GM23338 (cell line): Measurements from ENCODE around the gene KRTAP1-3. TPM values are rescaled to one million over a fixed set of nuclear protein-coding genes. Genes with fewer than 3 reads are reported as not detected.

ENCODE experiments used
- ATAC-seq: fragments of 200-7000 bp; cut with Tn5 transposase; 3 replicates; pipeline ENCODE4 v1.9.1; 2020
- DNase-seq: peaks from one replicate; pipeline ENCODE4 v3.0.0-alpha.2; 2015; ENCODE audit warnings: low spot score
- H2AFZ ChIP-seq: fragments of 200-600 bp; sonication (generic); 2 replicates; pipeline ENCODE4 v1.8.0; 2016; ENCODE audit warnings: antibody characterized with exemption, mild to moderate bottlenecking, moderate library complexity
- H3F3A ChIP-seq: fragments of 200-600 bp; sonication (generic); replicated peaks from 2 replicates; pipeline ENCODE4 v1.8.0; 2017; ENCODE audit warnings: antibody characterized with exemption, mixed run types, low read depth
- H3K27ac ChIP-seq: fragments of 200-600 bp; sonication (generic); 2 replicates; pipeline ENCODE4 v1.6.1; 2016; ENCODE audit warnings: low read depth
- H3K27me3 ChIP-seq: fragments of 200-600 bp; sonication (generic); 2 replicates; pipeline ENCODE4 v1.8.0; 2016; ENCODE audit warnings: mild to moderate bottlenecking, mixed run types, moderate library complexity; ENCODE audit not compliant: insufficient read depth
- H3K36me3 ChIP-seq: fragments of 200-600 bp; sonication (generic); 2 replicates; pipeline ENCODE4 v1.8.0; 2016; ENCODE audit warnings: mild to moderate bottlenecking; ENCODE audit not compliant: insufficient read depth
- H3K4me1 ChIP-seq: fragments of 200-600 bp; sonication (generic); 2 replicates; pipeline ENCODE4 v1.8.0; 2016; ENCODE audit warnings: mild to moderate bottlenecking, moderate library complexity; ENCODE audit not compliant: insufficient read depth
- H3K4me2 ChIP-seq: fragments of 200-600 bp; sonication (generic); 2 replicates; pipeline ENCODE4 v1.7.1; 2017; ENCODE audit warnings: mixed run types
- H3K4me3 ChIP-seq: fragments of 200-600 bp; sonication (generic); 2 replicates; pipeline ENCODE4 v1.6.1; 2016; ENCODE audit warnings: mixed run types
- H3K79me2 ChIP-seq: fragments of 200-600 bp; sonication (generic); replicated peaks from 2 replicates; pipeline ENCODE4 v1.8.0; 2017; ENCODE audit warnings: mild to moderate bottlenecking; ENCODE audit not compliant: insufficient read depth
- H3K9me2 ChIP-seq: fragments of 200-600 bp; sonication (generic); 2 replicates; pipeline ENCODE4 v1.8.0; 2017; ENCODE audit not compliant: insufficient read depth
- H4K20me1 ChIP-seq: fragments of 200-600 bp; sonication (generic); replicated peaks from 2 replicates; pipeline ENCODE4 v1.8.0; 2017; ENCODE audit warnings: mild to moderate bottlenecking; ENCODE audit not compliant: insufficient read depth
- H3K27ac Mint-ChIP-seq: 2 replicates; pipeline ENCODE4 v1.8.0; 2020; ENCODE audit warnings: inconsistent platforms, mild to moderate bottlenecking, moderate library complexity, mixed read lengths
- H3K27me3 Mint-ChIP-seq: 3 replicates; pipeline ENCODE4 v1.8.0; 2022; ENCODE audit warnings: low read depth, mild to moderate bottlenecking, moderate library complexity, mixed read lengths, inconsistent platforms; ENCODE audit not compliant: insufficient read depth, poor library complexity
- H3K36me3 Mint-ChIP-seq: 3 replicates; pipeline ENCODE4 v1.8.0; 2021; ENCODE audit warnings: low read depth, mild to moderate bottlenecking, inconsistent platforms, moderate library complexity, mixed read lengths
- H3K4me1 Mint-ChIP-seq: 3 replicates; pipeline ENCODE4 v1.8.0; 2020; ENCODE audit warnings: mild to moderate bottlenecking, inconsistent platforms, mixed read lengths
- H3K4me3 Mint-ChIP-seq: 3 replicates; pipeline ENCODE4 v1.8.0; 2021; ENCODE audit warnings: moderate library complexity, mild to moderate bottlenecking, inconsistent platforms, mixed read lengths
- H3K9me3 Mint-ChIP-seq: 3 replicates; pipeline ENCODE4 v1.8.0; 2020; ENCODE audit warnings: moderate library complexity, mild to moderate bottlenecking, inconsistent platforms, mixed read lengths
- CREB1 ChIP-seq: fragments of 250-450 bp; sonication (Bioruptor Pico); IDR thresholded peaks from 2 replicates; pipeline ENCODE4 v1.5.0; 2020; ENCODE audit warnings: low read depth, mild to moderate bottlenecking, moderate library complexity
- EZH2 ChIP-seq: fragments of 200-600 bp; sonication (generic); IDR thresholded peaks from one replicate; pipeline ENCODE4 v1.8.0; 2017; ENCODE audit warnings: antibody characterized with exemption, mild to moderate bottlenecking, low read depth; ENCODE audit not compliant: unreplicated experiment
- EZH2phosphoT487 ChIP-seq: fragments of 200-600 bp; sonication (generic); IDR thresholded peaks from one replicate; pipeline ENCODE4 v1.8.1; 2018; ENCODE audit warnings: antibody characterized with exemption; ENCODE audit not compliant: unreplicated experiment
- JUNB ChIP-seq: IDR thresholded peaks from one replicate; pipeline ENCODE4 v1.6.1; 2016; ENCODE audit warnings: antibody characterized with exemption; ENCODE audit not compliant: unreplicated experiment
- NANOG ChIP-seq: IDR thresholded peaks from 2 replicates; pipeline ENCODE4 v1.6.1; 2016; ENCODE audit warnings: antibody characterized with exemption, borderline replicate concordance
- POLR2AphosphoS5 ChIP-seq: IDR thresholded peaks from 2 replicates; pipeline ENCODE4 v1.6.1; 2016; ENCODE audit warnings: antibody characterized with exemption, low read depth
- STAT1 ChIP-seq: IDR thresholded peaks from one replicate; pipeline ENCODE4 v1.6.1; 2016; ENCODE audit warnings: antibody characterized with exemption; ENCODE audit not compliant: unreplicated experiment
- ZNF114 ChIP-seq: fragments of 250-450 bp; sonication (Bioruptor Pico); IDR thresholded peaks from 2 replicates; pipeline ENCODE4 v1.5.0; 2020; ENCODE audit warnings: mild to moderate bottlenecking, moderate library complexity
- ZNF331 ChIP-seq: fragments of 250-450 bp; sonication (Bioruptor Pico); IDR thresholded peaks from 2 replicates; pipeline ENCODE4 v1.5.0; 2020; ENCODE audit warnings: low read depth, mild to moderate bottlenecking, moderate library complexity
- polyA plus RNA-seq: library from polyadenylated mRNA; unstranded; fragments of >200 nt; fragmentation: Nextera tagmentation; extraction: Ambion mirVana; gene quantifications from 2 replicates; pipeline ENCODE4 v1.2.1, GENCODE V29; 2016
- total RNA-seq: library from RNA; depleted of rRNA; stranded (reverse); fragments of >200 nt; shearing (Covaris generic); gene quantifications from 2 replicates; pipeline ENCODE4 v1.2.3, GENCODE V29; 2014
- TF ChIP-seq, protein P1 (sequence below), 2 experiments: fragments of 200-600 bp in 1 of 2; sonication (generic) in 1 of 2; conservative IDR thresholded peaks; 2 replicates each; pipeline versions ENCODE4 v1.5.1 to v1.6.1; 2016 to 2017; ENCODE audit warnings: antibody characterized with exemption in 2 of 2, low read depth in 2 of 2, mild to moderate bottlenecking in 2 of 2, moderate library complexity in 1 of 2
- TF ChIP-seq, protein P2 (sequence below): fragments of 250-450 bp; sonication (Bioruptor Pico); IDR thresholded peaks from 2 replicates; pipeline ENCODE4 v1.5.0; 2020; ENCODE audit warnings: mild to moderate bottlenecking, moderate library complexity
- TF ChIP-seq, protein P3 (sequence below): IDR thresholded peaks from one replicate; pipeline ENCODE4 v1.6.1; 2018; ENCODE audit warnings: antibody characterized with exemption; ENCODE audit not compliant: unreplicated experiment
- TF ChIP-seq, protein P4 (sequence below): IDR thresholded peaks from 2 replicates; pipeline ENCODE4 v1.6.1; 2016; ENCODE audit warnings: antibody characterized with exemption

Gene KRTAP1-3
- total and polyA plus RNA-seq, 2 experiments from 2014 or later, result not detected

DNA sequence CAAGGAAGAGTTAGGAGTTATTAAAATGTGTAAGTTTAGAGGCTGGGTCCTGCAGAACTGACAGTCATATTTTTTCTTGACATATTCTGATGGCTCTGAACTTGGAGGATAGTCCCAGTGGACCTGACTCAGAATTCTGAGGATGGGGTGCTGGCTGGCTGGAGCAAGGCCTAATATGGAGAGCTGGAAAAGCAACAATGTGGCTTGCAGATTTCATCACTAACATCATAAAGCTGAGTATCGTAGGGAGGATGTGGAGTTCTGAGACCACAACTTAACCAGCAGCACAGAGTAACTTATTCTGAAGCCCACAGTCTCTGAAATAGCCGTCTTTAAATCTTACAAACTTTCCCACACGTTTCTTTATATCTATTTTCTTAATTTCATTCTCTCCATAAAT is 10.0 kb downstream of the KRTAP1-3 start:
- Histone ChIP-seq H2AFZ (no peak overlapping the region), H4K20me1 (no peaks in the 10 kb centered on the region), H3K27me3 (no peaks in the 10 kb centered on the region), H3K9me2 (no peaks in the 10 kb centered on the region), H3K4me3 (no peak overlapping the region), H3K4me1 (no peaks in the 10 kb centered on the region), H3K4me2 (no peak overlapping the region), H3K27ac (no peak overlapping the region), H3K79me2 (no peaks in the 10 kb centered on the region), H3F3A (no peaks in the 10 kb centered on the region), H3K36me3 (no peaks in the 10 kb centered on the region)
- Mint-ChIP-seq H3K9me3 (no peaks in the 10 kb centered on the region), H3K27ac (no peak overlapping the region), H3K4me1 (no peaks in the 10 kb centered on the region), H3K27me3 (peaks cover 2% of the 10 kb centered on the region), H3K36me3 (no peaks in the 10 kb centered on the region), H3K4me3 (no peak overlapping the region)
- no peak for DNase-seq
- no peak for TF ChIP-seq POLR2AphosphoS5
- no peak for TF ChIP-seq EZH2phosphoT487
- TF ChIP-seq, protein P1, sequence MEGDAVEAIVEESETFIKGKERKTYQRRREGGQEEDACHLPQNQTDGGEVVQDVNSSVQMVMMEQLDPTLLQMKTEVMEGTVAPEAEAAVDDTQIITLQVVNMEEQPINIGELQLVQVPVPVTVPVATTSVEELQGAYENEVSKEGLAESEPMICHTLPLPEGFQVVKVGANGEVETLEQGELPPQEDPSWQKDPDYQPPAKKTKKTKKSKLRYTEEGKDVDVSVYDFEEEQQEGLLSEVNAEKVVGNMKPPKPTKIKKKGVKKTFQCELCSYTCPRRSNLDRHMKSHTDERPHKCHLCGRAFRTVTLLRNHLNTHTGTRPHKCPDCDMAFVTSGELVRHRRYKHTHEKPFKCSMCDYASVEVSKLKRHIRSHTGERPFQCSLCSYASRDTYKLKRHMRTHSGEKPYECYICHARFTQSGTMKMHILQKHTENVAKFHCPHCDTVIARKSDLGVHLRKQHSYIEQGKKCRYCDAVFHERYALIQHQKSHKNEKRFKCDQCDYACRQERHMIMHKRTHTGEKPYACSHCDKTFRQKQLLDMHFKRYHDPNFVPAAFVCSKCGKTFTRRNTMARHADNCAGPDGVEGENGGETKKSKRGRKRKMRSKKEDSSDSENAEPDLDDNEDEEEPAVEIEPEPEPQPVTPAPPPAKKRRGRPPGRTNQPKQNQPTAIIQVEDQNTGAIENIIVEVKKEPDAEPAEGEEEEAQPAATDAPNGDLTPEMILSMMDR (conservative IDR thresholded peaks at IDR 0.05; ENCODE audit: low read depth in 2 of 2), result no peak
- TF ChIP-seq ZNF114, result no peak
- no peak for TF ChIP-seq STAT1
- TF ChIP-seq, protein P2, sequence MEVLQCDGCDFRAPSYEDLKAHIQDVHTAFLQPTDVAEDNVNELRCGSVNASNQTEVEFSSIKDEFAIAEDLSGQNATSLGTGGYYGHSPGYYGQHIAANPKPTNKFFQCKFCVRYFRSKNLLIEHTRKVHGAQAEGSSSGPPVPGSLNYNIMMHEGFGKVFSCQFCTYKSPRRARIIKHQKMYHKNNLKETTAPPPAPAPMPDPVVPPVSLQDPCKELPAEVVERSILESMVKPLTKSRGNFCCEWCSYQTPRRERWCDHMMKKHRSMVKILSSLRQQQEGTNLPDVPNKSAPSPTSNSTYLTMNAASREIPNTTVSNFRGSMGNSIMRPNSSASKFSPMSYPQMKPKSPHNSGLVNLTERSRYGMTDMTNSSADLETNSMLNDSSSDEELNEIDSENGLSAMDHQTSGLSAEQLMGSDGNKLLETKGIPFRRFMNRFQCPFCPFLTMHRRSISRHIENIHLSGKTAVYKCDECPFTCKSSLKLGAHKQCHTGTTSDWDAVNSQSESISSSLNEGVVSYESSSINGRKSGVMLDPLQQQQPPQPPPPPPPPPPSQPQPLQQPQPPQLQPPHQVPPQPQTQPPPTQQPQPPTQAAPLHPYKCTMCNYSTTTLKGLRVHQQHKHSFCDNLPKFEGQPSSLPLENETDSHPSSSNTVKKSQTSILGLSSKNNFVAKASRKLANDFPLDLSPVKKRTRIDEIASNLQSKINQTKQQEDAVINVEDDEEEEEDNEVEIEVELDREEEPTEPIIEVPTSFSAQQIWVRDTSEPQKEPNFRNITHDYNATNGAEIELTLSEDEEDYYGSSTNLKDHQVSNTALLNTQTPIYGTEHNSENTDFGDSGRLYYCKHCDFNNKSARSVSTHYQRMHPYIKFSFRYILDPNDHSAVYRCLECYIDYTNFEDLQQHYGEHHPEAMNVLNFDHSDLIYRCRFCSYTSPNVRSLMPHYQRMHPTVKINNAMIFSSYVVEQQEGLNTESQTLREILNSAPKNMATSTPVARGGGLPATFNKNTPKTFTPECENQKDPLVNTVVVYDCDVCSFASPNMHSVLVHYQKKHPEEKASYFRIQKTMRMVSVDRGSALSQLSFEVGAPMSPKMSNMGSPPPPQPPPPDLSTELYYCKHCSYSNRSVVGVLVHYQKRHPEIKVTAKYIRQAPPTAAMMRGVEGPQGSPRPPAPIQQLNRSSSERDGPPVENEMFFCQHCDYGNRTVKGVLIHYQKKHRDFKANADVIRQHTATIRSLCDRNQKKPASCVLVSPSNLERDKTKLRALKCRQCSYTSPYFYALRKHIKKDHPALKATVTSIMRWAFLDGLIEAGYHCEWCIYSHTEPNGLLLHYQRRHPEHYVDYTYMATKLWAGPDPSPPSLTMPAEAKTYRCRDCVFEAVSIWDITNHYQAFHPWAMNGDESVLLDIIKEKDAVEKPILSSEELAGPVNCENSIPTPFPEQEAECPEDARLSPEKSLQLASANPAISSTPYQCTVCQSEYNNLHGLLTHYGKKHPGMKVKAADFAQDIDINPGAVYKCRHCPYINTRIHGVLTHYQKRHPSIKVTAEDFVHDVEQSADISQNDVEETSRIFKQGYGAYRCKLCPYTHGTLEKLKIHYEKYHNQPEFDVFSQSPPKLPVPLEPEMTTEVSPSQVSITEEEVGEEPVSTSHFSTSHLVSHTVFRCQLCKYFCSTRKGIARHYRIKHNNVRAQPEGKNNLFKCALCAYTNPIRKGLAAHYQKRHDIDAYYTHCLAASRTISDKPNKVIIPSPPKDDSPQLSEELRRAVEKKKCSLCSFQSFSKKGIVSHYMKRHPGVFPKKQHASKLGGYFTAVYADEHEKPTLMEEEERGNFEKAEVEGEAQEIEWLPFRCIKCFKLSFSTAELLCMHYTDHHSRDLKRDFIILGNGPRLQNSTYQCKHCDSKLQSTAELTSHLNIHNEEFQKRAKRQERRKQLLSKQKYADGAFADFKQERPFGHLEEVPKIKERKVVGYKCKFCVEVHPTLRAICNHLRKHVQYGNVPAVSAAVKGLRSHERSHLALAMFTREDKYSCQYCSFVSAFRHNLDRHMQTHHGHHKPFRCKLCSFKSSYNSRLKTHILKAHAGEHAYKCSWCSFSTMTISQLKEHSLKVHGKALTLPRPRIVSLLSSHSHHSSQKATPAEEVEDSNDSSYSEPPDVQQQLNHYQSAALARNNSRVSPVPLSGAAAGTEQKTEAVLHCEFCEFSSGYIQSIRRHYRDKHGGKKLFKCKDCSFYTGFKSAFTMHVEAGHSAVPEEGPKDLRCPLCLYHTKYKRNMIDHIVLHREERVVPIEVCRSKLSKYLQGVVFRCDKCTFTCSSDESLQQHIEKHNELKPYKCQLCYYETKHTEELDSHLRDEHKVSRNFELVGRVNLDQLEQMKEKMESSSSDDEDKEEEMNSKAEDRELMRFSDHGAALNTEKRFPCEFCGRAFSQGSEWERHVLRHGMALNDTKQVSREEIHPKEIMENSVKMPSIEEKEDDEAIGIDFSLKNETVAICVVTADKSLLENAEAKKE (CRISPR knock-in tag), result no peak
- TF ChIP-seq, protein P3, sequence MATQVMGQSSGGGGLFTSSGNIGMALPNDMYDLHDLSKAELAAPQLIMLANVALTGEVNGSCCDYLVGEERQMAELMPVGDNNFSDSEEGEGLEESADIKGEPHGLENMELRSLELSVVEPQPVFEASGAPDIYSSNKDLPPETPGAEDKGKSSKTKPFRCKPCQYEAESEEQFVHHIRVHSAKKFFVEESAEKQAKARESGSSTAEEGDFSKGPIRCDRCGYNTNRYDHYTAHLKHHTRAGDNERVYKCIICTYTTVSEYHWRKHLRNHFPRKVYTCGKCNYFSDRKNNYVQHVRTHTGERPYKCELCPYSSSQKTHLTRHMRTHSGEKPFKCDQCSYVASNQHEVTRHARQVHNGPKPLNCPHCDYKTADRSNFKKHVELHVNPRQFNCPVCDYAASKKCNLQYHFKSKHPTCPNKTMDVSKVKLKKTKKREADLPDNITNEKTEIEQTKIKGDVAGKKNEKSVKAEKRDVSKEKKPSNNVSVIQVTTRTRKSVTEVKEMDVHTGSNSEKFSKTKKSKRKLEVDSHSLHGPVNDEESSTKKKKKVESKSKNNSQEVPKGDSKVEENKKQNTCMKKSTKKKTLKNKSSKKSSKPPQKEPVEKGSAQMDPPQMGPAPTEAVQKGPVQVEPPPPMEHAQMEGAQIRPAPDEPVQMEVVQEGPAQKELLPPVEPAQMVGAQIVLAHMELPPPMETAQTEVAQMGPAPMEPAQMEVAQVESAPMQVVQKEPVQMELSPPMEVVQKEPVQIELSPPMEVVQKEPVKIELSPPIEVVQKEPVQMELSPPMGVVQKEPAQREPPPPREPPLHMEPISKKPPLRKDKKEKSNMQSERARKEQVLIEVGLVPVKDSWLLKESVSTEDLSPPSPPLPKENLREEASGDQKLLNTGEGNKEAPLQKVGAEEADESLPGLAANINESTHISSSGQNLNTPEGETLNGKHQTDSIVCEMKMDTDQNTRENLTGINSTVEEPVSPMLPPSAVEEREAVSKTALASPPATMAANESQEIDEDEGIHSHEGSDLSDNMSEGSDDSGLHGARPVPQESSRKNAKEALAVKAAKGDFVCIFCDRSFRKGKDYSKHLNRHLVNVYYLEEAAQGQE, result no peak
- TF ChIP-seq, protein P4, sequence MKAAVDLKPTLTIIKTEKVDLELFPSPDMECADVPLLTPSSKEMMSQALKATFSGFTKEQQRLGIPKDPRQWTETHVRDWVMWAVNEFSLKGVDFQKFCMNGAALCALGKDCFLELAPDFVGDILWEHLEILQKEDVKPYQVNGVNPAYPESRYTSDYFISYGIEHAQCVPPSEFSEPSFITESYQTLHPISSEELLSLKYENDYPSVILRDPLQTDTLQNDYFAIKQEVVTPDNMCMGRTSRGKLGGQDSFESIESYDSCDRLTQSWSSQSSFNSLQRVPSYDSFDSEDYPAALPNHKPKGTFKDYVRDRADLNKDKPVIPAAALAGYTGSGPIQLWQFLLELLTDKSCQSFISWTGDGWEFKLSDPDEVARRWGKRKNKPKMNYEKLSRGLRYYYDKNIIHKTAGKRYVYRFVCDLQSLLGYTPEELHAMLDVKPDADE, result no peak
- no peak for TF ChIP-seq EZH2
- TF ChIP-seq CREB1 (CRISPR knock-in tag), result no peak
- no peak for TF ChIP-seq ZNF331 (CRISPR knock-in tag)
- no peak for TF ChIP-seq JUNB
- no peak for TF ChIP-seq NANOG
- no peak for ATAC-seq
